GM15510 (cell line): ENCODE measurements around the gene TMEM171.

Experiments used
- POLR2A ChIP-seq: IDR thresholded peaks from 3 replicates; pipeline ENCODE4 v1.6.1; 2011; ENCODE audit warnings: borderline replicate concordance; ENCODE audit not compliant: insufficient read length; ENCODE audit errors: extremely low read depth

Gene TMEM171

GRCh38 chr5:73115399-73116051 lies 4.8 kb upstream of the TMEM171 start:
- no peak for TF ChIP-seq POLR2A

- TF ChIP-seq POLR2A: no peak
Observed at GRCh38 chr5:73116506-73116905, 3.9 kb upstream of the TMEM171 start.

GRCh38 chr5:73117088-73117740 lies 3.2 kb upstream of the TMEM171 start:
- TF ChIP-seq POLR2A: no peak

GRCh38 chr5:73118391-73118973 lies 1.9 kb upstream of the TMEM171 start:
- TF ChIP-seq POLR2A: no peak

- TF ChIP-seq POLR2A: no peak
Observed at GRCh38 chr5:73119451-73120157, 771 bp upstream of the TMEM171 start.

GRCh38 chr5:73121119-73121463 lies 716 bp downstream of the TMEM171 start:
- TF ChIP-seq POLR2A: no peak

- TF ChIP-seq POLR2A: no peak
Observed at GRCh38 chr5:73122875-73123810, 2.8 kb downstream of the TMEM171 start.

GRCh38 chr5:73125289-73125688 lies 4.9 kb downstream of the TMEM171 start:
- no peak for TF ChIP-seq POLR2A

GRCh38 chr5:73126381-73126780 lies 6.0 kb downstream of the TMEM171 start:
- no peak for TF ChIP-seq POLR2A

GRCh38 chr5:73126957-73127356 lies 6.6 kb downstream of the TMEM171 start:
- TF ChIP-seq POLR2A: no peak

- TF ChIP-seq POLR2A: no peak
Observed at GRCh38 chr5:73129143-73129542, 8.8 kb downstream of the TMEM171 start.

- TF ChIP-seq POLR2A: no peak
Observed at GRCh38 chr5:73130811-73131210, 10.4 kb downstream of the TMEM171 start.

GRCh38 chr5:73131711-73132425 lies 11.5 kb downstream of the TMEM171 start:
- TF ChIP-seq POLR2A: no peak

- TF ChIP-seq POLR2A: no peak
Observed at GRCh38 chr5:73132759-73133158, 12.4 kb downstream of the TMEM171 start.

- TF ChIP-seq POLR2A: no peak
Observed at GRCh38 chr5:73135021-73135420, 14.6 kb downstream of the TMEM171 start.
